K562 (cell line): Measurements from ENCODE around the gene ZEB2. TPM values are rescaled to one million over a fixed set of nuclear protein-coding genes. Genes with fewer than 3 reads are reported as not detected.

Source experiments
- ATF2 ChIP-seq: sonication (generic); formaldehyde crosslinking; IDR thresholded peaks from 2 replicates; pipeline ENCODE4 v1.8.1; 2022; ENCODE audit warnings: missing genetic modification reagents
- CREB3 ChIP-seq: fragments of 450-650 bp; conservative IDR thresholded peaks from 2 replicates; pipeline ENCODE4 v1.6.1; 2016; ENCODE audit warnings: missing genetic modification characterization, low read depth, mild to moderate bottlenecking, missing compliant biosample characterization, moderate library complexity
- CREBBP ChIP-seq: IDR thresholded peaks from one replicate; pipeline ENCODE4 v1.6.1; 2012; ENCODE audit warnings: low read depth, mild to moderate bottlenecking, control low read depth, inconsistent platforms, low read length
- MCM3 ChIP-seq: fragments of 450-650 bp; IDR thresholded peaks from 2 replicates; pipeline ENCODE4 v1.6.1; 2016
- PHF21A ChIP-seq: fragments of 450-650 bp; IDR thresholded peaks from 2 replicates; pipeline ENCODE4 v1.6.1; 2017; ENCODE audit warnings: low read depth, borderline replicate concordance
- PTTG1 ChIP-seq: fragments of 450-650 bp; IDR thresholded peaks from 2 replicates; pipeline ENCODE4 v1.6.1; 2016; ENCODE audit warnings: low read depth, mild to moderate bottlenecking, missing genetic modification characterization, missing compliant biosample characterization
- PURB ChIP-seq: sonication (generic); formaldehyde crosslinking; IDR thresholded peaks from 2 replicates; pipeline ENCODE4 v1.9.0; 2021; ENCODE audit warnings: low read depth, mild to moderate bottlenecking, missing genetic modification reagents
- RREB1 ChIP-seq: fragments of 250-450 bp; sonication (Bioruptor Pico); IDR thresholded peaks from 2 replicates; pipeline ENCODE4 v1.4.0; 2020
- SREBF1 ChIP-seq: fragments of 150-350 bp; IDR thresholded peaks from 2 replicates; pipeline ENCODE4 v1.6.1; 2014; ENCODE audit warnings: antibody characterized with exemption, low read depth, low read length, borderline replicate concordance
- U2AF1 ChIP-seq: fragments of 200-400 bp; formaldehyde crosslinking; optimal IDR thresholded peaks from 2 replicates; pipeline ENCODE3; 2017; ENCODE audit warnings: mild to moderate bottlenecking, low read depth, low read length, moderate library complexity
- ZNF507 ChIP-seq: conservative IDR thresholded peaks from 2 replicates; pipeline ENCODE4 v1.6.1; 2017; ENCODE audit warnings: missing genetic modification characterization, missing compliant biosample characterization
- polyA plus RNA-seq, 8 experiments: library from polyadenylated mRNA; depleted of rRNA in 4 of 8; stranded (reverse) in 5 of 8; unstranded in 3 of 8; fragments of >200 nt; fragmentation: Nextera tagmentation in 2 of 8; fragmentation: Illumina TruSeq in 1 of 8; extraction: Ambion mirVana in 2 of 8; extraction: Trizol in 1 of 8; gene quantifications; 2 replicates each; pipeline versions ENCODE4 v1.2.1 to v1.2.3, GENCODE V29; 2011 to 2014; ENCODE audit warnings: inconsistent platforms in 1 of 8, missing spikeins in 1 of 8
- total RNA-seq, 7 experiments: library from RNA; depleted of rRNA in 6 of 7; stranded (reverse); fragments of >200 nt in 6 of 7; fragmentation: Illumina TruSeq in 2 of 7; extraction: Trizol in 2 of 7; gene quantifications; 2 replicates each; pipeline versions ENCODE4 v1.2.1 to v1.2.3, GENCODE V29; 2011 to 2021; ENCODE audit warnings: low replicate concordance in 1 of 7
- TF ChIP-seq, protein P1 (sequence below): sonication (generic); formaldehyde crosslinking; IDR thresholded peaks from 2 replicates; pipeline ENCODE4 v1.8.0; 2023; ENCODE audit warnings: mild to moderate bottlenecking, missing genetic modification reagents

Gene ZEB2
- total and polyA plus RNA-seq, 9 of the 15 experiments (the other 6 are each of a cell fraction or from before 2014, with no cell fraction given): 15.1 to 113 (median 72.3) TPM

DNA sequence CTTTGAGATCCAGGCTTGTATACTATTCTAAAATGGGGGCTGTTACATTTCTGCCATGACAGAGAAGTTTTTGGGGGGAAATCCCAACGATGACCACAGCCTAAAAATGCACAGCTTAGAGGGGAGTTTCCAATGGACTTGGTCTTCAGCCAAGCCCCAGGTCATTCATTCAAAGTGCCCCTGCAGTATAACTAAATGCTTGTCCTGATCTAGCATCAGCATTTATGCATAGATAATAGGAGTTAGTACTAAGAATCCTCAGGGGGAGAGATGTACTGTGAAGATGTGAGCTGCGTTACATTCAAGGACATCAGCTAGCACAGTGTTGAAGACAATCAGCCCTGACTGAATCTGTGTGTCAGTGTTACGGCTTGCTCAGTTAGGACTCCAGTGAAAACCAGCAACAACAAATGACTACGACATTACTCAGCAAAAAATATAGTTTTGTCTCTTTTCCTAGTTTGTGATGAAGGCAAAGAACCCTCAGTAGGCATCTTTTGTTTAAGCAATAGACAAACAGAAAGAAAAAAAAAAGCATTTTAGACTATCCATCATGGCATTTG is 160.9 kb downstream of the ZEB2 start (continued):
- TF ChIP-seq RREB1 (CRISPR knock-in tag) (no peak), PTTG1 (tag) (no peak), PURB (CRISPR knock-in tag) (no peak), CREB3 (tag) (no peak), MCM3 (no peak), ATF2 (CRISPR knock-in tag) (no peak), ZNF507 (tag) (no peak), SREBF1 (no peak), U2AF1 (no peak), CREBBP (no peak), PHF21A (no peak)
- TF ChIP-seq, protein P1, sequence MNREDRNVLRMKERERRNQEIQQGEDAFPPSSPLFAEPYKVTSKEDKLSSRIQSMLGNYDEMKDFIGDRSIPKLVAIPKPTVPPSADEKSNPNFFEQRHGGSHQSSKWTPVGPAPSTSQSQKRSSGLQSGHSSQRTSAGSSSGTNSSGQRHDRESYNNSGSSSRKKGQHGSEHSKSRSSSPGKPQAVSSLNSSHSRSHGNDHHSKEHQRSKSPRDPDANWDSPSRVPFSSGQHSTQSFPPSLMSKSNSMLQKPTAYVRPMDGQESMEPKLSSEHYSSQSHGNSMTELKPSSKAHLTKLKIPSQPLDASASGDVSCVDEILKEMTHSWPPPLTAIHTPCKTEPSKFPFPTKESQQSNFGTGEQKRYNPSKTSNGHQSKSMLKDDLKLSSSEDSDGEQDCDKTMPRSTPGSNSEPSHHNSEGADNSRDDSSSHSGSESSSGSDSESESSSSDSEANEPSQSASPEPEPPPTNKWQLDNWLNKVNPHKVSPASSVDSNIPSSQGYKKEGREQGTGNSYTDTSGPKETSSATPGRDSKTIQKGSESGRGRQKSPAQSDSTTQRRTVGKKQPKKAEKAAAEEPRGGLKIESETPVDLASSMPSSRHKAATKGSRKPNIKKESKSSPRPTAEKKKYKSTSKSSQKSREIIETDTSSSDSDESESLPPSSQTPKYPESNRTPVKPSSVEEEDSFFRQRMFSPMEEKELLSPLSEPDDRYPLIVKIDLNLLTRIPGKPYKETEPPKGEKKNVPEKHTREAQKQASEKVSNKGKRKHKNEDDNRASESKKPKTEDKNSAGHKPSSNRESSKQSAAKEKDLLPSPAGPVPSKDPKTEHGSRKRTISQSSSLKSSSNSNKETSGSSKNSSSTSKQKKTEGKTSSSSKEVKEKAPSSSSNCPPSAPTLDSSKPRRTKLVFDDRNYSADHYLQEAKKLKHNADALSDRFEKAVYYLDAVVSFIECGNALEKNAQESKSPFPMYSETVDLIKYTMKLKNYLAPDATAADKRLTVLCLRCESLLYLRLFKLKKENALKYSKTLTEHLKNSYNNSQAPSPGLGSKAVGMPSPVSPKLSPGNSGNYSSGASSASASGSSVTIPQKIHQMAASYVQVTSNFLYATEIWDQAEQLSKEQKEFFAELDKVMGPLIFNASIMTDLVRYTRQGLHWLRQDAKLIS: no peak
